ENCODE measurements around the gene H1-8.

The H1-8 gene

GRCh38 chr3:129572603-129573002 is 29.6 kb downstream of the H1-8 start:
- H3K4me3 ChIP-seq (ENCODE audit: control insufficient read depth, low read depth, low read length), result no peak overlapping the region
- TF ChIP-seq, protein P1, sequence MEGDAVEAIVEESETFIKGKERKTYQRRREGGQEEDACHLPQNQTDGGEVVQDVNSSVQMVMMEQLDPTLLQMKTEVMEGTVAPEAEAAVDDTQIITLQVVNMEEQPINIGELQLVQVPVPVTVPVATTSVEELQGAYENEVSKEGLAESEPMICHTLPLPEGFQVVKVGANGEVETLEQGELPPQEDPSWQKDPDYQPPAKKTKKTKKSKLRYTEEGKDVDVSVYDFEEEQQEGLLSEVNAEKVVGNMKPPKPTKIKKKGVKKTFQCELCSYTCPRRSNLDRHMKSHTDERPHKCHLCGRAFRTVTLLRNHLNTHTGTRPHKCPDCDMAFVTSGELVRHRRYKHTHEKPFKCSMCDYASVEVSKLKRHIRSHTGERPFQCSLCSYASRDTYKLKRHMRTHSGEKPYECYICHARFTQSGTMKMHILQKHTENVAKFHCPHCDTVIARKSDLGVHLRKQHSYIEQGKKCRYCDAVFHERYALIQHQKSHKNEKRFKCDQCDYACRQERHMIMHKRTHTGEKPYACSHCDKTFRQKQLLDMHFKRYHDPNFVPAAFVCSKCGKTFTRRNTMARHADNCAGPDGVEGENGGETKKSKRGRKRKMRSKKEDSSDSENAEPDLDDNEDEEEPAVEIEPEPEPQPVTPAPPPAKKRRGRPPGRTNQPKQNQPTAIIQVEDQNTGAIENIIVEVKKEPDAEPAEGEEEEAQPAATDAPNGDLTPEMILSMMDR (conservative IDR thresholded peaks at IDR 0.05; ENCODE audit: control insufficient read depth, insufficient read depth, low read depth, low read length), result no peak
- no peak for DNase-seq (ENCODE audit: low read depth)

- no peak for DNase-seq (ENCODE audit: low read depth)
- TF ChIP-seq, protein P1 (conservative IDR thresholded peaks at IDR 0.05; ENCODE audit: control insufficient read depth, insufficient read depth, low read depth, low read length), result no peak
- H3K4me3 ChIP-seq (ENCODE audit: control insufficient read depth, low read depth, low read length), result no peak overlapping the region
Measured at GRCh38 chr3:129573493-129573892, 30.5 kb downstream of the H1-8 start.

- TF ChIP-seq, protein P1 (conservative IDR thresholded peaks at IDR 0.05; ENCODE audit: control insufficient read depth, insufficient read depth, low read depth, low read length), result no peak
- no peak overlapping the region for H3K4me3 ChIP-seq (ENCODE audit: control insufficient read depth, low read depth, low read length)
- DNase-seq (ENCODE audit: low read depth), result no peak
Measured at GRCh38 chr3:129574206-129574605, 31.2 kb downstream of the H1-8 start.

GRCh38 chr3:129575233-129575996 is 32.4 kb downstream of the H1-8 start:
- TF ChIP-seq, protein P1 (conservative IDR thresholded peaks at IDR 0.05; ENCODE audit: control insufficient read depth, insufficient read depth, low read depth, low read length), result no peak
- DNase-seq (ENCODE audit: low read depth), result no peak
- H3K4me3 ChIP-seq (ENCODE audit: control insufficient read depth, low read depth, low read length), result no peak overlapping the region

- no peak overlapping the region for H3K4me3 ChIP-seq (ENCODE audit: control insufficient read depth, low read depth, low read length)
- TF ChIP-seq, protein P1 (conservative IDR thresholded peaks at IDR 0.05; ENCODE audit: control insufficient read depth, insufficient read depth, low read depth, low read length), result no peak
- no peak for DNase-seq (ENCODE audit: low read depth)
Measured at GRCh38 chr3:129575997-129576384, 33.0 kb downstream of the H1-8 start.

DNA sequence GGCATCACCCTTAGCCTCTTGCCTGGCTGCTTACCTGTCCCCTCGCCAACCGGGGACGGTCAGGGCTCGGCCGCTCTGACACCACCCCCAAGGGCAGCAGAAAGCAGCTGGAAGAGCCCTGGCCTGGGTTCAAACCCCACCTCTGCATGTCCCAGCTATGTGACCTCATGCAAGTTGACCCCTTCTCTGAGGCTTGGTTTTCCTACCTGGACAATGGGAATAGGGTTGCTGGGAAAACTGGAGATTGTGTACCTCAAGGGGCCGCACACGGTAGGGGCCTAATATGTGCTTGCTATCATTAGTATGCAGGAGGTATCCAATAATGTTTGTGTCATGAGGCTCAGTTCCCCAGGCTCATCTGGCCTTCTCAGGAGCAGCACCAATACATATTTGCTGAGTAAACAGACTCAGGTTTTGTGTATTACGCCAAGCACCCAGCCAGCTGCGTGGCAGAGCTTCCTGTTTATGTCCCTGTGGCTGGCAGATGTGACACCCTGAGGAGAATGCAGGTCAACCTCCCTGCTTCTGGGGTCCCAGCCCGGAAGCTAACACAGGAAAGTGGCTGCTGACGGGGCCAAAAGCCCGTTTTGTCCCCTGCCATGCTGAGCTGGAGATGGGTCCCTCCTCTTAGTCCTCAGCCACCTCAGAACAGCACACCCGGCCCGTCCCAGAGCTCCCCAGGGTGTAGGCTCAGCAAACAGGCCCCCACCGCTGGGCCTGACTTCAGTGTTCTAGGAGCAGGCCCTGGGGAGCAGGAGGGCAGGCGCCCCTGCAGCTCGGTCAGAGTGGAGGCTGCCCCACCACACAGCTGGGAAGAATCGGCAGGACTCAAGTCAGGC is 33.8 kb downstream of the H1-8 start:
- TF ChIP-seq, protein P1 (conservative IDR thresholded peaks at IDR 0.05; ENCODE audit: control insufficient read depth, insufficient read depth, low read depth, low read length), result no peak
- DNase-seq (ENCODE audit: low read depth), result no peak
- H3K4me3 ChIP-seq (ENCODE audit: control insufficient read depth, low read depth, low read length), result no peak overlapping the region
